Measurements from ENCODE around the gene UGT1A3.

The UGT1A3 gene

GRCh38 chr2:233794128-233794658 lies 65.4 kb downstream of the UGT1A3 start:
- Histone ChIP-seq H3K79me2 (ENCODE audit: insufficient read depth, low read length) (no peaks in the 10 kb centered on the region), H2AFZ (ENCODE audit: low read depth, low read length, severe bottlenecking) (no peak overlapping the region), H3K9ac (ENCODE audit: low read length) (no peak overlapping the region), H3K36me3 (ENCODE audit: low read length) (no peaks in the 10 kb centered on the region), H3K27me3 (ENCODE audit: low read length) (no peaks in the 10 kb centered on the region), H4K20me1 (ENCODE audit: low read depth, low read length) (no peaks in the 10 kb centered on the region), H3K27ac (ENCODE audit: low read depth, low read length) (no peak overlapping the region), H3K4me3 (ENCODE audit: insufficient read depth, low read length, poor library complexity, severe bottlenecking) (no peak overlapping the region), H3K9me3 (ENCODE audit: insufficient read depth, low read length) (no peaks in the 10 kb centered on the region), H3K9me2 (replicated peaks; ENCODE audit: insufficient read depth, low read length) (no peaks in the 10 kb centered on the region), H3F3A (ENCODE audit: insufficient read depth) (no peaks in the 10 kb centered on the region), H3K4me2 (ENCODE audit: low read depth, low read length, poor library complexity, severe bottlenecking) (no peak overlapping the region)
- TF ChIP-seq CTCF (IDR thresholded peaks at IDR 0.05; ENCODE audit: insufficient read depth, low read length, poor library complexity, severe bottlenecking) (no peak), EZH2phosphoT487 (conservative IDR thresholded peaks at IDR 0.05; ENCODE audit: low read length) (no peak)

GRCh38 chr2:233795735-233796171 lies 66.9 kb downstream of the UGT1A3 start:
- Histone ChIP-seq H4K20me1 (ENCODE audit: low read depth, low read length) (no peaks in the 10 kb centered on the region), H3K36me3 (ENCODE audit: low read length) (no peaks in the 10 kb centered on the region), H3K79me2 (ENCODE audit: insufficient read depth, low read length) (no peaks in the 10 kb centered on the region), H3K27ac (ENCODE audit: low read depth, low read length) (no peak overlapping the region), H2AFZ (ENCODE audit: low read depth, low read length, severe bottlenecking) (no peak overlapping the region), H3K4me3 (ENCODE audit: insufficient read depth, low read length, poor library complexity, severe bottlenecking) (no peak overlapping the region), H3F3A (ENCODE audit: insufficient read depth) (no peaks in the 10 kb centered on the region), H3K4me2 (ENCODE audit: low read depth, low read length, poor library complexity, severe bottlenecking) (no peak overlapping the region), H3K9me2 (replicated peaks; ENCODE audit: insufficient read depth, low read length) (no peaks in the 10 kb centered on the region), H3K9ac (ENCODE audit: low read length) (no peak overlapping the region), H3K27me3 (ENCODE audit: low read length) (no peaks in the 10 kb centered on the region), H3K9me3 (ENCODE audit: insufficient read depth, low read length) (no peaks in the 10 kb centered on the region)
- TF ChIP-seq CTCF (IDR thresholded peaks at IDR 0.05; ENCODE audit: insufficient read depth, low read length, poor library complexity, severe bottlenecking): no peak
- no peak for TF ChIP-seq EZH2phosphoT487 (conservative IDR thresholded peaks at IDR 0.05; ENCODE audit: low read length)

GRCh38 chr2:233796254-233796653 lies 67.4 kb downstream of the UGT1A3 start:
- no peak overlapping the region for H3K27ac ChIP-seq (ENCODE audit: low read depth, low read length)
- H3F3A ChIP-seq (ENCODE audit: insufficient read depth): no peaks in the 10 kb centered on the region
- H3K4me2 ChIP-seq (ENCODE audit: low read depth, low read length, poor library complexity, severe bottlenecking): no peak overlapping the region
- no peaks in the 10 kb centered on the region for H3K36me3 ChIP-seq (ENCODE audit: low read length)
- H3K9me2 ChIP-seq (replicated peaks; ENCODE audit: insufficient read depth, low read length): no peaks in the 10 kb centered on the region
- TF ChIP-seq CTCF (IDR thresholded peaks at IDR 0.05; ENCODE audit: insufficient read depth, low read length, poor library complexity, severe bottlenecking): no peak
- TF ChIP-seq EZH2phosphoT487 (conservative IDR thresholded peaks at IDR 0.05; ENCODE audit: low read length): no peak
- no peak overlapping the region for H3K9ac ChIP-seq (ENCODE audit: low read length)
- H3K9me3 ChIP-seq (ENCODE audit: insufficient read depth, low read length): no peaks in the 10 kb centered on the region
- no peaks in the 10 kb centered on the region for H3K27me3 ChIP-seq (ENCODE audit: low read length)
- no peaks in the 10 kb centered on the region for H3K79me2 ChIP-seq (ENCODE audit: insufficient read depth, low read length)
- H3K4me3 ChIP-seq (ENCODE audit: insufficient read depth, low read length, poor library complexity, severe bottlenecking): no peak overlapping the region
- no peak overlapping the region for H2AFZ ChIP-seq (ENCODE audit: low read depth, low read length, severe bottlenecking)
- no peaks in the 10 kb centered on the region for H4K20me1 ChIP-seq (ENCODE audit: low read depth, low read length)
